Suppressor macrophage treated with lipopolysaccharide for 1 hour (primary cell): Measurements from ENCODE around the gene OR9A2.
"Not testable (repeated sequence)": the region's sequence is repeated elsewhere in the genome, so short reads cannot be mapped to it uniquely, and the experiment has no call there.

ENCODE experiments used
- DNase-seq, 3 donors: peaks; one replicate each; pipeline ENCODE4 v3.0.0-alpha.2; 2020 to 2022

OR9A2 gene

DNA sequence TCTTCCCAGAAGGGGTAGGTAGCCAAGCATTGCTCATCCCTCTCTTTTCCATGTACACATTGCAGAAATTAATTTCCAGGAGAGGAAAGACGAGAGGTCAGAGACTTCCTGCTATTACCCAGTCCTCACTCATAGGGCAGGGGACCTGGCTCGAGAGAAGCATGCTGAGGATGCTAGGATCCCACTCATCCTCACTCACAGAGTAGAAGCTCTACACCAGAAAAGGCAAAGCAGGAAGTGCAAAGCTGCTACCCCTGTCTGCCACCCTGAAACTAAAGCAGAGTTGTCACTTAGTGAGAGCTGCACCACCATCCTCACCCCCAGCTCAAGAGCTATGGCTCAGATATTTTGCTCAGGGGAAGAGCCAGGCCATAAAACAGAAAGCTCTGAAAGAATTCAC is 9.9 kb downstream of the OR9A2 start:
- DNase-seq = no peak

DNA sequence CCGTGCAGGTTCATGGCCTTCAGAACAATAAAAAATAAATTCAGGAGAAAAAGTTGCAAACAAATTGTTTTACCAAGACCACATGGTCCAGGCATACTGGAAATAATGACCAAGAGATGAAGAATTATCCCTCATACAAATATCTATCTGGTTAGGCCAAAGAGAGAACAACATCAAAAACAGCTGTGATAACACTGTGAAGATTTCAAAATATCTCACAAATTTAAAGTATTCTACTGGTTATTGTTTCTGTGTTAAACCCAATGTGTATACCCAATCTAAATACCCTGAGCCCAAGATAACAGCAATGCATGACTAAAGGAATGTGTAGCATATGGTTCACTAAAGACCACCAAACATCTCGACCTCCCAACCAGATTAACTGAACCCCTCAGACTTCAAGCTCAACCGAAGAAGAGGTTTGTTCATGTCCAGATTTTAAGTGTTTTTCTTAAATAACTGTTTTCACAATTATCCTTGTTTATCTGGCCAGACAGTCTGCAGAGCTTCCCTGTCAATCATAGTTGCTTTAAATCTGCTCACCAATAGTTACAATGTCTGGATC is 10.9 kb downstream of the OR9A2 start:
- no peak for DNase-seq

- peak in 1 of 3 donors; percentile 7 for DNase-seq
Observed at GRCh38 chr7:143015084-143015483, 11.8 kb downstream of the OR9A2 start.

DNA sequence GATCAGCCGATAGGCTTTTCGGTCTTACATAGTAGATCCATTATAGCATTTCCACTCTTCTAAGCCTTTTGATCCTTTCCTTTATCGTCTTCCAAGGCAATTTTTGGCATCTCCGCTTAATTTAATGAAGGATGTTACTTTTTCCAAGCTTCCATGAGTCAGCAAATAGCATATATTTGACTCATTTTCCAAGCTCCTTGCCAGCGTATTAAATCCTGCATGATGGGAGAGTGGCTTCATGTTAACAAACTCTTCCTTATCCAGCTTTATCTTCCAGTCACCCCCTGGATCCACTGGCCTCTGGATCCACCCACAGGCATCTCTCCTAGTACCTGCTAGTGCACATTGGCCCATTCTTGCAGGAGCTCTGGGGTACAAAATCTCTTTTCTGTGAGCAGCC is 13.0 kb downstream of the OR9A2 start:
- DNase-seq = no peak

DNA sequence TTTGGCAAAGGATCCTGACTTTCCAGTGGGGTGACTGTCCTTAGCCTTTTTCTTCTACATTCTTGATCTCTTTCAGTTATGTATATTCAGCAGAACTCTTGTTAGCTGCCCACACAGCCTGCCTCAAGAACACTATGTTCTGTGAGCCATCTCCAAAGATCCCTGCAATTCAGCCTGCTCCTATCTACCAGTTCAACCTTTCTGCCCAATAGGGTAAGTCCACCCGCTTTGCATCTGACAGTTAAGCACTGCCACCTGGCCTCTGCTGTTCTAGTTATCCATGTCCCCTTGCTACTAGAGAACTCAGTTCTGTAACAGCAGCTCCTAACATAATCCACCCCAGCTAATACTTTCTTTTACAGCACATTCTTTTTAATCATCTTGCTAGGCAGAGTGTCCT is 13.5 kb downstream of the OR9A2 start:
- no peak for DNase-seq

DNA sequence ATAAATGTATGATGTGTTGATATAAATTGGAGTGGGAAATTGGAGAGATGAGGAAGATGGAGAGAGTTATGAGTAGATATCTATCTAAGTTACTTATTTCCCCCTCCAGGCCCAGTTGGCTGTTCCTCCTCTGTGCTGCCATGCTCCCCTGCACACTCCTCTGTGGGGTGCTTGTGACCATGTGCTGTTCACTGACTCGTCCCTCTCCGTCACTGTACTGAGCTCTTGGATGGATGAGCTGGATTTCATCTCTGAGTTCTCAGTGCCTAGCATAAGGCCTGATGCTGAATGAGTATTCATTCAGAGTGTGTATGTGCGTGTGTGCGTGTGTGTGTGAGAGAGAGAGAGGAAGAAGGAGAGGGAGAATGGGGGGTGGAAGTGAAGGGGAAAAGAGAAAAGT is 14.5 kb downstream of the OR9A2 start:
- peak; percentile 7 to 36 (median 24) for DNase-seq

DNA sequence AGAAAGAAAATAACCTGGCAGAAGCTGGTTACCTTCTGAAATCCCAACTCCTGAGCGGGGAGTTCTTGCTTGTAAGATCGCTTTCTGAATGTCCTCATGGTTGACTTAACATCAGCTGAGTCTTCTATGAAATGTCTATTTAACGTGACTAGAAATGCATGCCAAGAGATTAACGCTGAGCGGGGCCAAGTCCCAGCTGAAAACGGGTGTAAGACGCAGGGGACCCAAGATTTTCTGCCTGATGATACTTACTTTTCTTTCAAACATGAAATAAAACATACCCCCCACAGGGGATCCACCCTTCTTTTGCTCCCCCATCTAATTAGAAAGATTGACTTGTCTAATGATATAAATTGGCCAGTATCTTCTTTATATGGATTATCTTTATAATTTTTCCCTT is 14.9 kb downstream of the OR9A2 start:
- DNase-seq = no peak

GRCh38 chr7:143008007-143008901 is 18.7 kb downstream of the OR9A2 start:
- peak; percentile 84 to 91 (median 87) for DNase-seq

- no peak for DNase-seq
Observed at GRCh38 chr7:143005632-143006260, 21.2 kb downstream of the OR9A2 start.

GRCh38 chr7:143003393-143004051 is 23.4 kb downstream of the OR9A2 start:
- DNase-seq = peak; percentile 69 to 76 (median 73)

GRCh38 chr7:143002898-143003297 is 24.0 kb downstream of the OR9A2 start:
- DNase-seq = no peak

DNA sequence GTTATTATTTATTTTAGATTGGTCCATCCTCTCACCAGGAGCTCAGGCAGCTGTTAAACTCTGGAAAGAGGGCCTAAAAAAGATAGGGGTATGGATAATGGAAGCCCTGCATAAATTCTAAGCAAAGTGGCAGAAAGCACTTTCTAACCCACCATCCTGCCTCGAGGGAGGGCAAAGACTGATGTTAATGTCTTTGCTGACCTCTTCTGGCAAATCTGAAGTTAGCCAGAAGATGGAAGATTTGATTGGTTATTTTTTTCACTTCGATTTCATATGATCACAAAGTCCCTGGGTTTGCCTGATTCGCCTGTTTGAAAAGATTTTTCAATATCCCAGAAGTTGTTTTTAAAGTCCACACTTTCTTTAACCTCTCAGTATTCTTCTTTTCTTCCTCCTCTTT is 24.8 kb downstream of the OR9A2 start:
- peak; percentile 40 to 51 (median 47) for DNase-seq

DNA sequence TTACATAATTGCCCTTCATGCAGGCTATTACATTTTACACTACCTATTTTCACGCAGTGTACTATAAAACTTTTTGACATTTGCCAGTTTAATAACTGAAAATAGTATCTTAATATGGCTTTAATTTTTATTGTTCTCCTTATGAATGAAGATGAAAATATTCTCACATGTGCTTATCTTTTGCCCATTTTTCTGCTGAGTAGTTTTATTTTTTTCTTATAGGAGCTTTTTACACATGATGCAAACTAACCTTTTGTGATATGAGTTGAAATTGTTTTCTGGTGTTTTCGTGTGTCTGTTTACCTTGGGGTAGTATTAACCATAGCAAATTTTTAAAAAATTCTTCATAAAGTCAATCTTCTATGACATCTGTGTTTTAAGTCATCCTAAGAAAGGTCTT is 26.3 kb downstream of the OR9A2 start:
- no peak for DNase-seq

DNA sequence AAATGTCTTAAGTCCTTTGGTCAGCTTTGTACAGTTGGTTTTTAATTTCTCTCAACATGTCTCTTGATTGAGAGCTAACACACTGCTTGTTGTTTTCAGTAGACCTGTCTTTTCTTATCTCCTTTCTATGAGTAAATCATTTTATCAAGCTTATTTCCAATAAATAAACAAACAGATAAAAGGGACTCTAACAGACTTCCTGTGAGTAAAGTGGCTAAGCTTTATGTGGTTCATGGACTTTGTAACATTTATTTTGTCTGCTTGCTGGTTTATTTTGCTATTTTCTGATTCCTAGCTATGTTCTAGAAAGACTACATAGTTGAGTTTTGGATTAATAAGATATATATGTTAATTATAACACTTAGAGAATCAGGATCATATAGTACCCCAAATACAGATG is 27.1 kb downstream of the OR9A2 start:
- DNase-seq = no peak

DNA sequence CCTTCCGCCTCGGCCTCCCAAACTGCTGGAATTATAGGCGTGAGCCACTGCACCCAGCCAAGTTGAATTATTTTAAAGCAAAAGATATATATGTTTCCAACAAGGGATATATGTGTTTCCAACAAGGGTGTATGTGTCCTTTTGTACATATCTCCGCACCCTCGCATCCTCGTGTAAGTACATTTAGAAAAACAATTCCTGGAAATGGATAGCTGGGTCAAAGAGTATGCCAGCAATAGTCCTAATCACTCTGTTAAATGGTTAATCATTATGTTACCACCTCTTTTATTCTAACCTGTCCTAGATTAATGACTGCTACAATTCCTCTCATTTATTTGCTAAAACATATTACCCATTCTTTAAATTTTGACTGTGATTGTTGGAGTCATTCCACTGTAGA is 28.0 kb downstream of the OR9A2 start:
- no peak for DNase-seq

- DNase-seq = no peak
Observed at GRCh38 chr7:142997456-142997989, 29.4 kb downstream of the OR9A2 start.

DNA sequence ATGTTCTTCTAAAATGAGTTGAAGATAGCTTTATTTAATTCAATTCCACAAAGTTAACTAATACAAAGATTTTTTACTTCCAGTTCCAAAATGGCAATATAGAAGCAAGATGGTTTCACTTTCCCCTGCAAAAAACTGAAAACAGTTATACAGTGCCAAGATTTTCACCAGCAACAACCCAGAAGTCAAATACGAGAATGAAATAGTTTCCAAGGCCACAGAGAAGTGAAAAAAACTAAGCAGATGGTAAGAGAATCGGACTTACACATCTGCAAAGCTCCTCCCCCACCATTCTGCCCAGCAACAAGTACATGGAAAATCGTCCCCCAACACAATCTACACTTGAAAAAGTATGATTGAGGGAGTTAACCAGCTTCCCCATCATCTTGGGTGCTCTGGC is 34.5 kb downstream of the OR9A2 start:
- no peak for DNase-seq

DNA sequence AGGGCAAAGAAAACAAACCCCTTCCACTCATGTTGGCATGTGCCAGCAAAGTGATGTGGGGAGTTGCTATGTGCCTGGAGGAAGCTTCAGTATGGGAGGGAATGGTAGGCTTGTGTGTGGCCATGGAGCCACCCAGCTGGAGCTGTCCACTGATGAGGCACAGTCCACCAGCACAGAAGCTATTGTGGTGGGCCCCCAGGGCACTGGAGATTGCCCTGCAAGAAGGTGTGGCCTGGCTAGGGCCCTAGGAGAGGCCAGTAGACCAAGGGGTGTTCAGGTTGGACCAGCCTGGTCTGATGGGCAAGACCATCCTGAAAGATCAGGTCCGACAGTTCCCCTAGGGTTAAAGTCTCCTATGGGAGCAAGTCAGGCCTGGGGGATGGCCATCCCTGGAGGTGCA is 42.6 kb downstream of the OR9A2 start:
- no peak for DNase-seq

DNA sequence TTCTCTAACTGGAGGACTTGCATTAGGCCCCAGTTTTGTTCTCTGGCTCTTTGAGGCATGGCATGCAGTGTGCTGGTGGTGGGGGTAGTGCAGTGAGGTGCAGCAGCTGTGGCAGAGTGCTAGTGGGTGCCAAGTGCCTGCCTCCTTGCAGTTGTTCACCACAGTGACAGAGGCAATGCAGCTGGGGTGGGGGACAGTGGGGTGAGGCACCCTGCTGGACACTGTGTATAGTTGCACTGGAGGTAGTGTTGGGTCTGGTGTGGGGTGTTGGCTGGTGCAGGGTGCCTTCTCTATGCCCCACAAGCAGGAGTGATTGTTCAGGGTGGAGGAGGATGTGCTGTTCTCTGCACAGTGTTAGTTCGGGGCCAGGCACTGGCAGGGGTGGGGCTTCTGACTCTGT is 43.1 kb downstream of the OR9A2 start:
- no peak for DNase-seq

GRCh38 chr7:142978402-142978801 is 48.5 kb downstream of the OR9A2 start:
- not testable (repeated sequence) for DNase-seq
